ENCODE measurements around the gene PRKCB. TPM values are rescaled to one million over a fixed set of nuclear protein-coding genes. Genes with fewer than 3 reads are reported as not detected.

The PRKCB gene
- polyA plus RNA-seq, 1 donor from 2014 or later, result 27.6 TPM

- H3F3A ChIP-seq (ENCODE audit: insufficient read depth, low read length, poor library complexity, severe bottlenecking), result no peaks in the 10 kb centered on the region
- no peak overlapping the region for H3K4me2 ChIP-seq (ENCODE audit: low read length)
- H4K20me1 ChIP-seq (ENCODE audit: insufficient read depth), result no peaks in the 10 kb centered on the region
Measured at GRCh38 chr16:24069036-24069590, 233.3 kb downstream of the PRKCB start.

DNA sequence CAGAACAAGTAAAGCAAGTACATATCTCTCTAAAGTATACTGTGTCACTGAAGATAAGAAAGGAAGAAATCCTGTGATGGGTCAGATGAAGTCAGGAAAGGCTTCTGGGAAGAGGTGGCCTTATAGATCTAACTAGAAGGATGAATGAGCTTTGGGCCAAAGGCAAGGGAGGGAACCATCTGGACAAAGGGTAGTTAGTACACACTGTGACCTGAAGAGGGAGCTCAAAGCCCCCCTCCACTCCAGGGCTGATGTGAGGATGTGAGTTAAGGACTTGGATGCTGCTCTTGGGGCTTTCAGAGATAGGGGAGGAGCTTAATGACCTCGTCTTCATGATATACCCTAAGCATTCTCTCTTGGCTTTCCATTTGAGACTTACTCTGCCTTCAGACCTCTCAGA is 235.1 kb downstream of the PRKCB start:
- no peaks in the 10 kb centered on the region for H3K36me3 ChIP-seq (ENCODE audit: insufficient read depth, low read length)
- H3K9me3 ChIP-seq (ENCODE audit: low read length), result no peaks in the 10 kb centered on the region
- H3K4me2 ChIP-seq (ENCODE audit: low read length), result no peak overlapping the region
- H3K27ac ChIP-seq (ENCODE audit: low read length), result no peak overlapping the region
- no peaks in the 10 kb centered on the region for H3F3A ChIP-seq (ENCODE audit: insufficient read depth, low read length, poor library complexity, severe bottlenecking)
- H3K4me3 ChIP-seq (ENCODE audit: low read length), result no peak overlapping the region
- H3K79me2 ChIP-seq (replicated peaks; ENCODE audit: insufficient read depth, low read length), result no peaks in the 10 kb centered on the region
- no peaks in the 10 kb centered on the region for H3K27me3 ChIP-seq (ENCODE audit: insufficient read depth, low read depth, low read length)
- no peaks in the 10 kb centered on the region for H3K9me2 ChIP-seq (ENCODE audit: insufficient read depth, low read length)
- no peak overlapping the region for H2AFZ ChIP-seq (ENCODE audit: low read depth, low read length)
- no peaks in the 10 kb centered on the region for H4K20me1 ChIP-seq (ENCODE audit: insufficient read depth)
- H3K9ac ChIP-seq (ENCODE audit: low read length), result no peak overlapping the region
- TF ChIP-seq EP300 (conservative IDR thresholded peaks at IDR 0.05; ENCODE audit: poor library complexity, severe bottlenecking) (no peak), CTCF (IDR thresholded peaks at IDR 0.05; ENCODE audit: poor library complexity, severe bottlenecking) (no peak), RAD21 (conservative IDR thresholded peaks at IDR 0.05) (no peak), SMC3 (conservative IDR thresholded peaks at IDR 0.05; ENCODE audit: poor library complexity) (no peak), MXI1 (conservative IDR thresholded peaks at IDR 0.05; ENCODE audit: poor library complexity, severe bottlenecking) (no peak), REST (IDR thresholded peaks at IDR 0.05; ENCODE audit: borderline replicate concordance) (no peak), POLR2AphosphoS5 (IDR thresholded peaks at IDR 0.05) (no peak)

More at GRCh38 chr16:24069036-24069590, 233.3 kb downstream of the PRKCB start:
- Histone ChIP-seq H3K9me2 (ENCODE audit: insufficient read depth, low read length) (no peaks in the 10 kb centered on the region), H3K27ac (ENCODE audit: low read length) (no peak overlapping the region), H2AFZ (ENCODE audit: low read depth, low read length) (no peak overlapping the region), H3K9me3 (ENCODE audit: low read length) (no peaks in the 10 kb centered on the region), H3K36me3 (ENCODE audit: insufficient read depth, low read length) (no peaks in the 10 kb centered on the region), H3K79me2 (replicated peaks; ENCODE audit: insufficient read depth, low read length) (no peaks in the 10 kb centered on the region), H3K27me3 (ENCODE audit: insufficient read depth, low read depth, low read length) (no peaks in the 10 kb centered on the region), H3K9ac (ENCODE audit: low read length) (no peak overlapping the region), H3K4me3 (ENCODE audit: low read length) (no peak overlapping the region)
- TF ChIP-seq RAD21 (conservative IDR thresholded peaks at IDR 0.05) (no peak), REST (IDR thresholded peaks at IDR 0.05; ENCODE audit: borderline replicate concordance) (no peak), TAF1 (IDR thresholded peaks at IDR 0.05; ENCODE audit: low read depth) (no peak), POLR2AphosphoS5 (IDR thresholded peaks at IDR 0.05) (no peak), CTCF (IDR thresholded peaks at IDR 0.05; ENCODE audit: poor library complexity, severe bottlenecking) (no peak), MXI1 (conservative IDR thresholded peaks at IDR 0.05; ENCODE audit: poor library complexity, severe bottlenecking) (no peak), EP300 (conservative IDR thresholded peaks at IDR 0.05; ENCODE audit: poor library complexity, severe bottlenecking) (no peak), SMC3 (conservative IDR thresholded peaks at IDR 0.05; ENCODE audit: poor library complexity) (no peak)

All from neural cell (in vitro differentiated cells).